Neutrophil (primary cell): ENCODE data around the gene ENPP4.

Source experiments
- H3K27ac ChIP-seq: fragments of 200-600 bp; sonication (generic); 2 replicates; pipeline ENCODE4 v1.5.1; 2016; ENCODE audit warnings: mild to moderate bottlenecking, moderate library complexity
- H3K27me3 ChIP-seq: fragments of 200-600 bp; sonication (generic); 2 replicates; pipeline ENCODE4 v1.6.0; 2016; ENCODE audit warnings: mild to moderate bottlenecking
- H3K36me3 ChIP-seq: fragments of 200-600 bp; sonication (generic); 2 replicates; pipeline ENCODE4 v1.5.1; 2017
- H3K4me1 ChIP-seq, 2 experiments: fragments of 200-600 bp in 1 of 2; sonication (generic) in 1 of 2; 1 replicate in 1 of 2; 2 replicates in 1 of 2; pipeline versions ENCODE4 v1.5.1 to v1.6.1; 2013 to 2016; ENCODE audit warnings: low read depth in 1 of 2, low read length in 1 of 2, mild to moderate bottlenecking in 1 of 2, moderate library complexity in 1 of 2; ENCODE audit not compliant: control insufficient read depth in 1 of 2, insufficient read depth in 1 of 2
- H3K4me3 ChIP-seq, 2 experiments: fragments of 200-600 bp in 1 of 2; sonication (generic) in 1 of 2; 1 replicate in 1 of 2; 2 replicates in 1 of 2; pipeline ENCODE4 v1.5.1; 2013 to 2016; ENCODE audit warnings: low read depth in 1 of 2, low read length in 1 of 2, mild to moderate bottlenecking in 1 of 2, moderate library complexity in 1 of 2
- H3K9me3 ChIP-seq: fragments of 200-600 bp; sonication (generic); 2 replicates; pipeline ENCODE4 v1.5.1; 2016
- CTCF ChIP-seq: fragments of 200-600 bp; sonication (generic); IDR thresholded peaks from 2 replicates; pipeline ENCODE4 v1.5.1; 2016; ENCODE audit warnings: antibody characterized with exemption

Gene ENPP4

GRCh38 chr6:46104209-46104608 lies 25.6 kb upstream of the ENPP4 start:
- peaks cover 19% of the 10 kb centered on the region for H3K36me3 ChIP-seq
- H3K27ac ChIP-seq = no peak overlapping the region
- TF ChIP-seq CTCF = no peak
- H3K4me1 ChIP-seq = no peaks in the 10 kb centered on the region
- peaks cover 5% of the 10 kb centered on the region for H3K9me3 ChIP-seq
- H3K27me3 ChIP-seq = no peaks in the 10 kb centered on the region
- H3K4me3 ChIP-seq = no peak overlapping the region

GRCh38 chr6:46105568-46105967 lies 24.2 kb upstream of the ENPP4 start:
- Histone ChIP-seq H3K9me3 (peaks cover 5% of the 10 kb centered on the region), H3K27me3 (no peaks in the 10 kb centered on the region)

GRCh38 chr6:46113370-46113769 lies 16.4 kb upstream of the ENPP4 start:
- no peaks in the 10 kb centered on the region for H3K4me1 ChIP-seq
- no peaks in the 10 kb centered on the region for H3K36me3 ChIP-seq
- H3K4me3 ChIP-seq = no peak overlapping the region
- no peak for TF ChIP-seq CTCF
- no peaks in the 10 kb centered on the region for H3K27me3 ChIP-seq
- H3K9me3 ChIP-seq = no peaks in the 10 kb centered on the region
- no peak overlapping the region for H3K27ac ChIP-seq

More at GRCh38 chr6:46105568-46105967, 24.2 kb upstream of the ENPP4 start:
- Histone ChIP-seq H3K36me3 (peaks cover 10% of the 10 kb centered on the region), H3K4me3 (no peak overlapping the region), H3K4me1 (no peaks in the 10 kb centered on the region), H3K27ac (no peak overlapping the region)
- TF ChIP-seq CTCF = no peak

- Histone ChIP-seq H3K27me3 (no peaks in the 10 kb centered on the region), H3K4me1 (peaks cover 3 to 11% of the 10 kb centered on the region in 2 experiments), H3K27ac (no peak overlapping the region), H3K4me3 (no peak overlapping the region), H3K9me3 (no peaks in the 10 kb centered on the region), H3K36me3 (no peaks in the 10 kb centered on the region)
- no peak for TF ChIP-seq CTCF
Observed at GRCh38 chr6:46115634-46116033, 14.2 kb upstream of the ENPP4 start.

GRCh38 chr6:46116289-46116688 lies 13.5 kb upstream of the ENPP4 start:
- Histone ChIP-seq H3K9me3 (no peaks in the 10 kb centered on the region), H3K36me3 (no peaks in the 10 kb centered on the region), H3K4me3 (no peak overlapping the region), H3K27me3 (no peaks in the 10 kb centered on the region), H3K4me1 (peaks cover 3 to 11% of the 10 kb centered on the region in 2 experiments), H3K27ac (no peak overlapping the region)
- TF ChIP-seq CTCF = no peak

GRCh38 chr6:46118157-46118556 lies 11.6 kb upstream of the ENPP4 start:
- no peak overlapping the region for H3K27ac ChIP-seq
- TF ChIP-seq CTCF = no peak
- no peaks in the 10 kb centered on the region for H3K9me3 ChIP-seq
- H3K4me3 ChIP-seq = no peak overlapping the region
- peaks cover 3 to 11% of the 10 kb centered on the region in 2 experiments for H3K4me1 ChIP-seq
- no peaks in the 10 kb centered on the region for H3K36me3 ChIP-seq
- no peaks in the 10 kb centered on the region for H3K27me3 ChIP-seq
